H1 (cell line): ENCODE data around the gene PRR5L. TPM values are rescaled to one million over a fixed set of nuclear protein-coding genes. Genes with fewer than 3 reads are reported as not detected.

ENCODE experiments used
- CHD7 ChIP-seq: fragments of 300-600 bp; sonication (generic); IDR thresholded peaks from 2 replicates; pipeline ENCODE4 v1.7.1; 2012; ENCODE audit warnings: low read length, moderate library complexity, mild to moderate bottlenecking, inconsistent platforms; ENCODE audit not compliant: insufficient replicate concordance
- RBBP5 ChIP-seq: IDR thresholded peaks from 2 replicates; pipeline ENCODE4 v1.7.1; 2012; ENCODE audit warnings: low read depth, mild to moderate bottlenecking, inconsistent platforms, low read length, moderate library complexity, borderline replicate concordance
- polyA plus RNA-seq, 7 experiments: library from polyadenylated mRNA; depleted of rRNA in 3 of 7; stranded (reverse) in 5 of 7; unstranded in 2 of 7; fragments of >200 nt in 5 of 7; fragments of 200-250 nt in 2 of 7; gene quantifications; 1 replicate in 5 of 7; 2 replicates in 1 of 7; 4 replicates in 1 of 7; pipeline versions ENCODE4 v1.2.1 to v1.2.3, GENCODE V29; 2011 to 2013; ENCODE audit warnings: missing spikeins in 2 of 7, mixed read lengths in 2 of 7
- total RNA-seq: library from RNA; stranded (reverse); fragmentation: NEBNext Ultra II Directional; extraction: Animal tissue kit (Norgen Biotek cat#: 25700); gene quantifications from 2 replicates; pipeline ENCODE4 v1.2.1, GENCODE V29; 2021

The PRR5L gene
- total and polyA plus RNA-seq, 2 of the 8 experiments (the other 6 are each of a cell fraction or from before 2014, with no cell fraction given): 6.6 to 10.1 TPM

GRCh38 chr11:36417154-36417553 is 121.1 kb downstream of the PRR5L start (continued):
- TF ChIP-seq CHD7 (no peak), RBBP5 (no peak)
